Tibial nerve (tissue), 3 donors: Measurements from ENCODE around the gene KRT86.

Experiments used
- POLR2A ChIP-seq, 2 donors: fragments of 450-650 bp; IDR thresholded peaks; one replicate each; pipeline ENCODE4 v1.6.1; 2017; ENCODE audit warnings: antibody characterized with exemption in 2 of 2, mild to moderate bottlenecking in 2 of 2, moderate library complexity in 2 of 2
- TF ChIP-seq, protein P1 (sequence below), 5 experiments: fragments of 200-600 bp in 3 of 5; fragments of 450-650 bp in 2 of 5; sonication (generic) in 3 of 5; IDR thresholded peaks; one replicate each; pipeline ENCODE4 v1.5.1; 2016 to 2019; ENCODE audit warnings: antibody characterized with exemption in 5 of 5, mild to moderate bottlenecking in 3 of 5, moderate library complexity in 2 of 5

GRCh38 chr12:52245962-52246569 is 28.4 kb upstream of the KRT86 start:
- no peak for TF ChIP-seq POLR2A (IDR thresholded peaks at IDR 0.05)
- TF ChIP-seq, protein P1, sequence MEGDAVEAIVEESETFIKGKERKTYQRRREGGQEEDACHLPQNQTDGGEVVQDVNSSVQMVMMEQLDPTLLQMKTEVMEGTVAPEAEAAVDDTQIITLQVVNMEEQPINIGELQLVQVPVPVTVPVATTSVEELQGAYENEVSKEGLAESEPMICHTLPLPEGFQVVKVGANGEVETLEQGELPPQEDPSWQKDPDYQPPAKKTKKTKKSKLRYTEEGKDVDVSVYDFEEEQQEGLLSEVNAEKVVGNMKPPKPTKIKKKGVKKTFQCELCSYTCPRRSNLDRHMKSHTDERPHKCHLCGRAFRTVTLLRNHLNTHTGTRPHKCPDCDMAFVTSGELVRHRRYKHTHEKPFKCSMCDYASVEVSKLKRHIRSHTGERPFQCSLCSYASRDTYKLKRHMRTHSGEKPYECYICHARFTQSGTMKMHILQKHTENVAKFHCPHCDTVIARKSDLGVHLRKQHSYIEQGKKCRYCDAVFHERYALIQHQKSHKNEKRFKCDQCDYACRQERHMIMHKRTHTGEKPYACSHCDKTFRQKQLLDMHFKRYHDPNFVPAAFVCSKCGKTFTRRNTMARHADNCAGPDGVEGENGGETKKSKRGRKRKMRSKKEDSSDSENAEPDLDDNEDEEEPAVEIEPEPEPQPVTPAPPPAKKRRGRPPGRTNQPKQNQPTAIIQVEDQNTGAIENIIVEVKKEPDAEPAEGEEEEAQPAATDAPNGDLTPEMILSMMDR (IDR thresholded peaks at IDR 0.05), result no peak
